Liver (tissue), 2 donors: ENCODE data around the gene HNRNPUL1.

Source experiments
- REST ChIP-seq: IDR thresholded peaks from 2 replicates; pipeline ENCODE4 v1.6.1; 2016; ENCODE audit warnings: antibody characterized with exemption, mild to moderate bottlenecking
- TAF1 ChIP-seq: conservative IDR thresholded peaks from 2 replicates; pipeline ENCODE4 v1.6.1; 2016; ENCODE audit warnings: antibody characterized with exemption, mild to moderate bottlenecking
- donor health status: healthy.

- no peak for TF ChIP-seq REST
- TF ChIP-seq TAF1 = no peak
Measured at GRCh38 chr19:41245843-41246242, 18.3 kb upstream of the HNRNPUL1 start.
